ENCODE data around the gene SYNM.

SYNM gene

DNA sequence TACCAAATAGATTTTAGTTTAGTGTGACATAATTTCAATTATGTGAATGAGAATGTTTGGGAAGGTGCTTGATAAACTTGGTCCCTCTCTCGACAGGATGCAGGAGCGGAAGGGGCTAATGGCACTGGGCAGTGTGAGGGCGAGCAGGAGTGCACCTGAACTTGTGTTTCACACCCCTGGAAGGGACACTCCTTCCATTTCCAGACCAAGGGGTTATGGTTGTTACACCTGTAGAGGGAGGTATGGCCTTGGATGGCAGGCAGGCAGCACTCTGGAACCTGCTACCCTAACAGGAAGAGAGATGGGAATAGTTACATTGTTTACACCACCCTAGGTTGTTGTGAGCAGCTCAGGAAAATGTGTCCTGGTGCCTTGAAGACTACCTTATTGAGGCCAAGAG lies 22.1 kb downstream of the SYNM start:
- no peak for ATAC-seq
- TF ChIP-seq BACH2 (CRISPR knock-in tag; IDR thresholded peaks at IDR 0.05; ENCODE audit: borderline replicate concordance) (no peak), RARB (CRISPR knock-in tag; IDR thresholded peaks at IDR 0.05) (no peak), ESRRG (CRISPR knock-in tag; IDR thresholded peaks at IDR 0.05) (no peak), ZFP30 (CRISPR knock-in tag; IDR thresholded peaks at IDR 0.05) (no peak)
- TF ChIP-seq, protein P1, sequence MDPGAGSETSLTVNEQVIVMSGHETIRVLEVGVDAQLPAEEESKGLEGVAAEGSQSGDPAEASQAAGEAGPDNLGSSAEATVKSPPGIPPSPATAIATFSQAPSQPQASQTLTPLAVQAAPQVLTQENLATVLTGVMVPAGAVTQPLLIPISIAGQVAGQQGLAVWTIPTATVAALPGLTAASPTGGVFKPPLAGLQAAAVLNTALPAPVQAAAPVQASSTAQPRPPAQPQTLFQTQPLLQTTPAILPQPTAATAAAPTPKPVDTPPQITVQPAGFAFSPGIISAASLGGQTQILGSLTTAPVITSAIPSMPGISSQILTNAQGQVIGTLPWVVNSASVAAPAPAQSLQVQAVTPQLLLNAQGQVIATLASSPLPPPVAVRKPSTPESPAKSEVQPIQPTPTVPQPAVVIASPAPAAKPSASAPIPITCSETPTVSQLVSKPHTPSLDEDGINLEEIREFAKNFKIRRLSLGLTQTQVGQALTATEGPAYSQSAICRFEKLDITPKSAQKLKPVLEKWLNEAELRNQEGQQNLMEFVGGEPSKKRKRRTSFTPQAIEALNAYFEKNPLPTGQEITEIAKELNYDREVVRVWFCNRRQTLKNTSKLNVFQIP (CRISPR knock-in tag; IDR thresholded peaks at IDR 0.05; ENCODE audit: borderline replicate concordance, low read depth), result no peak
- TF ChIP-seq, protein P2, sequence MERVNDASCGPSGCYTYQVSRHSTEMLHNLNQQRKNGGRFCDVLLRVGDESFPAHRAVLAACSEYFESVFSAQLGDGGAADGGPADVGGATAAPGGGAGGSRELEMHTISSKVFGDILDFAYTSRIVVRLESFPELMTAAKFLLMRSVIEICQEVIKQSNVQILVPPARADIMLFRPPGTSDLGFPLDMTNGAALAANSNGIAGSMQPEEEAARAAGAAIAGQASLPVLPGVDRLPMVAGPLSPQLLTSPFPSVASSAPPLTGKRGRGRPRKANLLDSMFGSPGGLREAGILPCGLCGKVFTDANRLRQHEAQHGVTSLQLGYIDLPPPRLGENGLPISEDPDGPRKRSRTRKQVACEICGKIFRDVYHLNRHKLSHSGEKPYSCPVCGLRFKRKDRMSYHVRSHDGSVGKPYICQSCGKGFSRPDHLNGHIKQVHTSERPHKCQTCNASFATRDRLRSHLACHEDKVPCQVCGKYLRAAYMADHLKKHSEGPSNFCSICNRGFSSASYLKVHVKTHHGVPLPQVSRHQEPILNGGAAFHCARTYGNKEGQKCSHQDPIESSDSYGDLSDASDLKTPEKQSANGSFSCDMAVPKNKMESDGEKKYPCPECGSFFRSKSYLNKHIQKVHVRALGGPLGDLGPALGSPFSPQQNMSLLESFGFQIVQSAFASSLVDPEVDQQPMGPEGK (CRISPR knock-in tag; IDR thresholded peaks at IDR 0.05; ENCODE audit: borderline replicate concordance), result no peak
- TF ChIP-seq, protein P3, sequence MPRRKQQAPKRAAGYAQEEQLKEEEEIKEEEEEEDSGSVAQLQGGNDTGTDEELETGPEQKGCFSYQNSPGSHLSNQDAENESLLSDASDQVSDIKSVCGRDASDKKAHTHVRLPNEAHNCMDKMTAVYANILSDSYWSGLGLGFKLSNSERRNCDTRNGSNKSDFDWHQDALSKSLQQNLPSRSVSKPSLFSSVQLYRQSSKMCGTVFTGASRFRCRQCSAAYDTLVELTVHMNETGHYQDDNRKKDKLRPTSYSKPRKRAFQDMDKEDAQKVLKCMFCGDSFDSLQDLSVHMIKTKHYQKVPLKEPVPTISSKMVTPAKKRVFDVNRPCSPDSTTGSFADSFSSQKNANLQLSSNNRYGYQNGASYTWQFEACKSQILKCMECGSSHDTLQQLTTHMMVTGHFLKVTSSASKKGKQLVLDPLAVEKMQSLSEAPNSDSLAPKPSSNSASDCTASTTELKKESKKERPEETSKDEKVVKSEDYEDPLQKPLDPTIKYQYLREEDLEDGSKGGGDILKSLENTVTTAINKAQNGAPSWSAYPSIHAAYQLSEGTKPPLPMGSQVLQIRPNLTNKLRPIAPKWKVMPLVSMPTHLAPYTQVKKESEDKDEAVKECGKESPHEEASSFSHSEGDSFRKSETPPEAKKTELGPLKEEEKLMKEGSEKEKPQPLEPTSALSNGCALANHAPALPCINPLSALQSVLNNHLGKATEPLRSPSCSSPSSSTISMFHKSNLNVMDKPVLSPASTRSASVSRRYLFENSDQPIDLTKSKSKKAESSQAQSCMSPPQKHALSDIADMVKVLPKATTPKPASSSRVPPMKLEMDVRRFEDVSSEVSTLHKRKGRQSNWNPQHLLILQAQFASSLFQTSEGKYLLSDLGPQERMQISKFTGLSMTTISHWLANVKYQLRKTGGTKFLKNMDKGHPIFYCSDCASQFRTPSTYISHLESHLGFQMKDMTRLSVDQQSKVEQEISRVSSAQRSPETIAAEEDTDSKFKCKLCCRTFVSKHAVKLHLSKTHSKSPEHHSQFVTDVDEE (CRISPR knock-in tag; IDR thresholded peaks at IDR 0.05), result no peak

DNA sequence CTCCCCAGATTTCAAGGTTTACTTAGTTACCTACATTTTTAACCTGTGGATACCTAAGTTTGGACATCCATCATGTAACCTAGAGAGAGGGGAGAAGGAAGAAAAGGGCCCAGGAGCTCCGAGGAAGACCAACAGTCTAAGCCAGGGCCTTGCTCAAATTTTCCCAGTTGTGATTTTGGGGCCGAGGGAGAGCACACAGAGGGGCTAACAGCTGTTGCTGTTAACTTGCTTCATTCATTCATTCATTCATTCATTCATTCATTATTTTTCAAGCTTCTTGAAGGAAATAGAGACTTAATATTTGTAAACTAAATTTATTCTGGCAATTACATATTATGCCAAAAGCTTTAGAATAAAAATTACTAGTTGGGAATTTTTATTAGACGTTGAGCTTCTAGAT lies 22.9 kb downstream of the SYNM start:
- no peak for ATAC-seq
- TF ChIP-seq PPARA (CRISPR knock-in tag; IDR thresholded peaks at IDR 0.05; ENCODE audit: borderline replicate concordance) (no peak), SNAI2 (CRISPR knock-in tag; IDR thresholded peaks at IDR 0.05) (no peak), ISL1 (CRISPR knock-in tag; IDR thresholded peaks at IDR 0.05) (no peak), ZFP3 (CRISPR knock-in tag; IDR thresholded peaks at IDR 0.05) (no peak), ZNF565 (CRISPR knock-in tag; conservative IDR thresholded peaks at IDR 0.05; ENCODE audit: low read depth) (no peak), TCF4 (CRISPR knock-in tag; IDR thresholded peaks at IDR 0.05; ENCODE audit: borderline replicate concordance) (no peak), ZNF8 (CRISPR knock-in tag; IDR thresholded peaks at IDR 0.05) (no peak), RARB (CRISPR knock-in tag; IDR thresholded peaks at IDR 0.05) (no peak)
- TF ChIP-seq, protein P4, sequence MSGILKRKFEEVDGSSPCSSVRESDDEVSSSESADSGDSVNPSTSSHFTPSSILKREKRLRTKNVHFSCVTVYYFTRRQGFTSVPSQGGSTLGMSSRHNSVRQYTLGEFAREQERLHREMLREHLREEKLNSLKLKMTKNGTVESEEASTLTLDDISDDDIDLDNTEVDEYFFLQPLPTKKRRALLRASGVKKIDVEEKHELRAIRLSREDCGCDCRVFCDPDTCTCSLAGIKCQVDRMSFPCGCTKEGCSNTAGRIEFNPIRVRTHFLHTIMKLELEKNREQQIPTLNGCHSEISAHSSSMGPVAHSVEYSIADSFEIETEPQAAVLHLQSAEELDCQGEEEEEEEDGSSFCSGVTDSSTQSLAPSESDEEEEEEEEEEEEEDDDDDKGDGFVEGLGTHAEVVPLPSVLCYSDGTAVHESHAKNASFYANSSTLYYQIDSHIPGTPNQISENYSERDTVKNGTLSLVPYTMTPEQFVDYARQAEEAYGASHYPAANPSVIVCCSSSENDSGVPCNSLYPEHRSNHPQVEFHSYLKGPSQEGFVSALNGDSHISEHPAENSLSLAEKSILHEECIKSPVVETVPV (CRISPR knock-in tag; IDR thresholded peaks at IDR 0.05), result no peak

DNA sequence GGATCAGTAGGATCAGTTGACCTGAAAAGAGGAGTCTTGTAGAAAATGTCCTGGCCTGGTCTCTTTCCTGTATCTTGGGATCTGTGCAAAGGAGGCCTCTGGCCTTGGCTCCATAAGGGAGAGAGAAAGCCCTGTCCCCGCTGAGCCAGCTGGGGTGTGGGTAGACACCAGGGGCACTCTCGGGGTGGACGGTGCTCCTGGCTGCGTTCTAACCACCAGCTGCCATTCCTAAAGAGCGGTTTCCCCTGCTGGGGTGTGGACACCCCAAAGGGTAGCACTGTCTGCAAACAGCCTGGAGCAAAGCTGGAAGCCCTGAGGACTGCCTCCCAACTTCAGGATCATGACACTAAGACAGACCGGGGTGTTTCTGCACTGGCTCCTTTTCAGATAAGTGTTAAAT lies 23.5 kb downstream of the SYNM start:
- no peak for ATAC-seq

DNA sequence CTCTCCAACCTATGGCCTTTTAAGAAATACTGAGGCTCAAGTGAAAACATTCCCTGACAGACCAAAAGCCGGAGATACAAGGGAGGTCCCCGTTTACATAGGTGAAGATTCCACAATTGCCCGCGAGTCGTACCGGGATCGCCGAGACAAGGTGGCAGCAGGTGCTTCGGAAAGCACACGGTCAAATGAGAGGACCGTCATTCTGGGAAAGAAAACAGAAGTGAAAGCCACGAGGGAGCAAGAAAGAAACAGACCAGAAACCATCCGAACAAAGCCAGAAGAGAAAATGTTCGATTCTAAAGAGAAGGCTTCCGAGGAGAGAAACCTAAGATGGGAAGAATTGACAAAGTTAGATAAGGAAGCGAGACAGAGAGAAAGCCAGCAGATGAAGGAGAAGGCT lies 24.8 kb downstream of the SYNM start:
- TF ChIP-seq BACH2 (CRISPR knock-in tag; IDR thresholded peaks at IDR 0.05; ENCODE audit: borderline replicate concordance), result no peak
- no peak for TF ChIP-seq ESRRG (CRISPR knock-in tag; IDR thresholded peaks at IDR 0.05)
- TF ChIP-seq, protein P1 (CRISPR knock-in tag; IDR thresholded peaks at IDR 0.05; ENCODE audit: borderline replicate concordance, low read depth), result no peak
- TF ChIP-seq, protein P2 (CRISPR knock-in tag; IDR thresholded peaks at IDR 0.05; ENCODE audit: borderline replicate concordance), result no peak
- no peak for TF ChIP-seq ZNF8 (CRISPR knock-in tag; IDR thresholded peaks at IDR 0.05)
- TF ChIP-seq ZFP3 (CRISPR knock-in tag; IDR thresholded peaks at IDR 0.05), result no peak
- no peak for TF ChIP-seq ISL1 (CRISPR knock-in tag; IDR thresholded peaks at IDR 0.05)
- no peak for TF ChIP-seq ARNTL (CRISPR knock-in tag; IDR thresholded peaks at IDR 0.05; ENCODE audit: borderline replicate concordance, low read depth)
- no peak for TF ChIP-seq ZFP30 (CRISPR knock-in tag; IDR thresholded peaks at IDR 0.05)
- ATAC-seq, result no peak

More for the DNA sequence above, 23.5 kb downstream of the SYNM start:
- no peak for TF ChIP-seq ZNF8 (CRISPR knock-in tag; IDR thresholded peaks at IDR 0.05)
- TF ChIP-seq ARNTL (CRISPR knock-in tag; IDR thresholded peaks at IDR 0.05; ENCODE audit: borderline replicate concordance, low read depth), result no peak
- TF ChIP-seq CSDC2 (CRISPR knock-in tag; IDR thresholded peaks at IDR 0.05), result no peak
- TF ChIP-seq BACH2 (CRISPR knock-in tag; IDR thresholded peaks at IDR 0.05; ENCODE audit: borderline replicate concordance), result no peak
- TF ChIP-seq ZC3H10 (CRISPR knock-in tag; IDR thresholded peaks at IDR 0.05), result no peak
- no peak for TF ChIP-seq ZFP30 (CRISPR knock-in tag; IDR thresholded peaks at IDR 0.05)

All from SK-N-SH treated with all-trans-retinoic acid at 6 μM for 48 hours (cell line).